Adipocyte (in vitro differentiated cells): ENCODE results near the gene KIAA0825.

Experiments used
- DNase-seq: peaks from one replicate; pipeline ENCODE4 v3.0.0-alpha.2; 2015; ENCODE audit warnings: low read depth
- H3K27me3 ChIP-seq: replicated peaks from 2 replicates; pipeline ENCODE4 v1.7.0; 2013; ENCODE audit warnings: mild to moderate bottlenecking, low read length, moderate library complexity; ENCODE audit not compliant: control insufficient read depth, insufficient read depth
- H3K36me3 ChIP-seq: 2 replicates; pipeline ENCODE4 v1.7.0; 2013; ENCODE audit warnings: low read length, mild to moderate bottlenecking, moderate library complexity; ENCODE audit not compliant: control insufficient read depth, insufficient read depth, severe bottlenecking
- H3K4me1 ChIP-seq: 2 replicates; pipeline ENCODE4 v1.7.0; 2013; ENCODE audit warnings: mild to moderate bottlenecking, low read length, moderate library complexity; ENCODE audit not compliant: control insufficient read depth, insufficient read depth
- H3K4me3 ChIP-seq: 2 replicates; pipeline ENCODE4 v1.7.0; 2013; ENCODE audit warnings: mild to moderate bottlenecking, low read length, moderate library complexity
- H3K9ac ChIP-seq: 2 replicates; pipeline ENCODE4 v1.7.0; 2013; ENCODE audit warnings: mild to moderate bottlenecking, low read length, moderate library complexity
- H3K9me3 ChIP-seq: 2 replicates; pipeline ENCODE4 v1.7.0; 2013; ENCODE audit warnings: mild to moderate bottlenecking, low read length, moderate library complexity; ENCODE audit not compliant: control insufficient read depth

KIAA0825 gene

GRCh38 chr5:94425396-94425795 is 193.0 kb downstream of the KIAA0825 start:
- no peak overlapping the region for H3K4me3 ChIP-seq
- peaks cover 6% of the 10 kb centered on the region for H3K9me3 ChIP-seq
- DNase-seq: no peak
- H3K9ac ChIP-seq: no peak overlapping the region
- H3K4me1 ChIP-seq: peaks cover 8% of the 10 kb centered on the region
- no peaks in the 10 kb centered on the region for H3K27me3 ChIP-seq
- H3K36me3 ChIP-seq: no peaks in the 10 kb centered on the region

DNA sequence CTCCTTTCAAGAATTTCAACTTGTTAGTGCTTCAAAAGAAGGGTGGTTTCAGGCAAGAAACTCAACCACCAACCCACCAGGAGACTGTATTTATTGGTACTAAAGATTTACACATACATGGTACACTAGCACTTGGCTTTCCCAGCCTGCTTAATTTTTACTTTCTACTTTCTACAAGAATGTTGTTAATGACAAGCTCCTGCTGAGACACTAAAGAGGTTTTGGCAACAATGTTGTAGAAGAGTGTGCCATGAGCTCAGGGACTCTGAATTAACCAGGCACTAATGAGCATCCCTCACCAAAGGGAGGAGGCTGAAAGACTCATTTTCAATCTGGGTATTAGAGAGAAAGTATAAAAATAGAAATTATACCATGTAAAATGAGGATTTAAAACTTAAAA is 195.0 kb downstream of the KIAA0825 start:
- no peak for DNase-seq
- Histone ChIP-seq H3K4me3 (no peak overlapping the region), H3K9me3 (peaks cover 4% of the 10 kb centered on the region), H3K4me1 (no peaks in the 10 kb centered on the region), H3K36me3 (no peaks in the 10 kb centered on the region), H3K27me3 (no peaks in the 10 kb centered on the region), H3K9ac (no peak overlapping the region)

DNA sequence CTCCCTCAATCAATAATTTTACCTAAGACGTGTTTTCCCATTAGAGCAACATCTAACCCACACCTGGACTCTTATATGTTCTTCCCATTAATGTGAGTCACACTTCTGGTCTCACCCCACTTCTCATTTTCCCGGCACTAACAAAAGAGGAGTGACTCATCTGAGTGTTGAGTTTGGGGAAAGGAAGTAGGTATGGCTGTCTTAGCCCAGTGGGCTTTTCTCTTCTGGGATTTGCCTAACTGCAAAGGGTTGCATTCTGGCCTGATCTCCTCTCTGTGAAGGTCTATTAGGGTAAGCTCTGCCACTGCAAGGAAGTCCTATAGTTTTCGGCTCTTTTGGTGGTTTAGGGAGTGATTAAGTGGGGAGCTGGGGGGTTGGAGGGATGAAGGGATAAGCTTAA is 195.6 kb downstream of the KIAA0825 start:
- no peaks in the 10 kb centered on the region for H3K27me3 ChIP-seq
- H3K9ac ChIP-seq: no peak overlapping the region
- no peaks in the 10 kb centered on the region for H3K9me3 ChIP-seq
- no peaks in the 10 kb centered on the region for H3K4me1 ChIP-seq
- DNase-seq: no peak
- H3K36me3 ChIP-seq: no peaks in the 10 kb centered on the region
- H3K4me3 ChIP-seq: no peak overlapping the region

GRCh38 chr5:94420885-94421284 is 197.5 kb downstream of the KIAA0825 start:
- no peaks in the 10 kb centered on the region for H3K4me1 ChIP-seq
- DNase-seq: no peak
- no peak overlapping the region for H3K4me3 ChIP-seq
- H3K9me3 ChIP-seq: no peaks in the 10 kb centered on the region
- H3K9ac ChIP-seq: no peak overlapping the region
- H3K36me3 ChIP-seq: no peaks in the 10 kb centered on the region
- no peaks in the 10 kb centered on the region for H3K27me3 ChIP-seq

GRCh38 chr5:94415798-94416197 is 202.6 kb downstream of the KIAA0825 start:
- H3K9me3 ChIP-seq: no peaks in the 10 kb centered on the region
- H3K27me3 ChIP-seq: no peaks in the 10 kb centered on the region
- no peak for DNase-seq
- no peak overlapping the region for H3K4me3 ChIP-seq
- no peaks in the 10 kb centered on the region for H3K4me1 ChIP-seq
- no peaks in the 10 kb centered on the region for H3K36me3 ChIP-seq
- no peak overlapping the region for H3K9ac ChIP-seq

DNA sequence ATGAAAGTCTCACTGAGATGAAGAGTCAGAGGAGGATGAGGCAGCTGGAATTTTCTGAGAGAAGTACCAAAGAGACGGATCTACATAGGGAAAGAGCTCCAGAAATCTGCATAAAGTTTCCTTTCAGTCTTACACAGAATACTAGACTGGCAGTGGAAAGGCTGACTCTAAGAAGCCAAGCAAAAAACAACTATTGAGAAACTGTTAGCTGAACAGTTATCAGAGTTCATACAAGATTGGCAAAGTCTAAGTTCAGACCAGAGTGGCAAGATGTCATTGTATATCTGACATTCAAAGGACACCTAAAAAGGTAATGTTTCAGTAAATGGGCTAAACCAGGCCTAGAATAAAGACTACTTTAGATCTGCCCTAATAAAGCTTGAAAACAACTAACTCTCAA is 209.0 kb downstream of the KIAA0825 start:
- Histone ChIP-seq H3K9ac (no peak overlapping the region), H3K4me1 (no peaks in the 10 kb centered on the region), H3K36me3 (no peaks in the 10 kb centered on the region), H3K9me3 (no peaks in the 10 kb centered on the region), H3K4me3 (no peak overlapping the region), H3K27me3 (no peaks in the 10 kb centered on the region)
- DNase-seq: no peak

DNA sequence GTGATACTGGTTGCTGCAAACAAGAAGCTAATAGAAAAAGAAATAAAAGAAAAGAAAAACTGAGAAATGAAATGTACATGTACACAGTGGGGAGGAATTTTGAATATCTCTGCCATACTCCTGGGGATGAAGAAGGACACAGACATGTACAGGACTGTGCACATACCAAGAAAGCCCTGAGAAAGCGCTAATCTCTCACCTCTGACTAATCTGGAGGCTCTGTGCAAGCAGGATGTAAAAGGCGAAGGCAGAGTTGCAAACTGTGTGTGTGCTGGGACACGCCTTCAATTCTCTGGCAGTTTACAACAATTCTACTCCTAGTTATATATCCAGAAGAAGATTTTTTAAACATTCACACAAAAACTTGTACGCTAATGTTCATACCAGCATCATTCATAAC is 211.4 kb downstream of the KIAA0825 start:
- no peak overlapping the region for H3K9ac ChIP-seq
- H3K9me3 ChIP-seq: no peaks in the 10 kb centered on the region
- no peaks in the 10 kb centered on the region for H3K27me3 ChIP-seq
- no peaks in the 10 kb centered on the region for H3K36me3 ChIP-seq
- no peaks in the 10 kb centered on the region for H3K4me1 ChIP-seq
- H3K4me3 ChIP-seq: no peak overlapping the region
- no peak for DNase-seq

- Histone ChIP-seq H3K9me3 (no peaks in the 10 kb centered on the region), H3K27me3 (no peaks in the 10 kb centered on the region), H3K36me3 (no peaks in the 10 kb centered on the region), H3K4me3 (no peak overlapping the region), H3K4me1 (no peaks in the 10 kb centered on the region), H3K9ac (no peak overlapping the region)
- peak; percentile 0 for DNase-seq
Observed at GRCh38 chr5:94403483-94403882, 214.9 kb downstream of the KIAA0825 start.

GRCh38 chr5:94402096-94402495 is 216.3 kb downstream of the KIAA0825 start:
- Histone ChIP-seq H3K9ac (no peak overlapping the region), H3K4me1 (no peaks in the 10 kb centered on the region), H3K36me3 (no peaks in the 10 kb centered on the region), H3K9me3 (no peaks in the 10 kb centered on the region), H3K4me3 (no peak overlapping the region), H3K27me3 (no peaks in the 10 kb centered on the region)
- peak; percentile 54 for DNase-seq

DNA sequence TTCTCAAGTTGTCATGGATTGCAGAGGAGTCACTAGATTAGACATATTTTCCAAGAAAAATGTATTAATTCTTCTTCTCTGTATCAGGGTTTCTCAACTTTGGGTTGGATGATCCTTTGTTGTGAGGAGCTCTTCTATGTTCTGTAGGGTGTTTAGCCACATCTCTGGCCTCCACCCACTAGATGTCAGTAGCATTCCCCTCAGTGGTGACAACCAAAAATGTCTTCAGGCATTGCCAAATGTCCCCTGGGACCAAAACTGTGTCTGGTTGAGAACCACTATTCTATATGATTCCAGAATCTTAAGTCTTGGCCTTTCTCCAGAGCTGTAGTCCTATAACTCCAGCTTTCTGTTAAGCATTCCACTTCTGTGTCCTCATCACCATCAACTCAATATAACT is 220.9 kb downstream of the KIAA0825 start:
- H3K9ac ChIP-seq: no peak overlapping the region
- no peak for DNase-seq
- no peak overlapping the region for H3K4me3 ChIP-seq
- H3K9me3 ChIP-seq: no peaks in the 10 kb centered on the region
- no peaks in the 10 kb centered on the region for H3K4me1 ChIP-seq
- no peaks in the 10 kb centered on the region for H3K36me3 ChIP-seq
- no peaks in the 10 kb centered on the region for H3K27me3 ChIP-seq

DNA sequence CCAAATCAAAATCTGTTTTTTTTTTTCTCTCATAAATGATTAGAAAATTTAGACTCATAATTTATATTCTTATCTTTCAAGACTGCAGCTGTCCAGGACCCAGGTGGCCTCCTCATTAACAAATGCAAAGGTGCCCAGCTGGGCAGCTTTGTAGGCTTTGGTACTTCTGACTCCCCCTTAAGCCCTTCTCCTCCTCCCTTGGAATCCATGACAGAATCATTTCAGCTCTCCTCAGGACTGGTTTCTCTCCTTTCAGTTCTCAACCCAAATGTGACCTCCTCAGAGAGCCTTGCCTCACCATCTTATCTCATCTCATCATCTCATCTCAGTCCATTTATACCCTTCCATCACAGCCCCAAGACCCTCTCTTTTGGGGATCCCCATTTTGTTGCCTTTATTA is 221.7 kb downstream of the KIAA0825 start:
- H3K9me3 ChIP-seq: no peaks in the 10 kb centered on the region
- H3K27me3 ChIP-seq: no peaks in the 10 kb centered on the region
- no peaks in the 10 kb centered on the region for H3K36me3 ChIP-seq
- H3K4me3 ChIP-seq: no peak overlapping the region
- no peak for DNase-seq
- no peaks in the 10 kb centered on the region for H3K4me1 ChIP-seq
- H3K9ac ChIP-seq: no peak overlapping the region

DNA sequence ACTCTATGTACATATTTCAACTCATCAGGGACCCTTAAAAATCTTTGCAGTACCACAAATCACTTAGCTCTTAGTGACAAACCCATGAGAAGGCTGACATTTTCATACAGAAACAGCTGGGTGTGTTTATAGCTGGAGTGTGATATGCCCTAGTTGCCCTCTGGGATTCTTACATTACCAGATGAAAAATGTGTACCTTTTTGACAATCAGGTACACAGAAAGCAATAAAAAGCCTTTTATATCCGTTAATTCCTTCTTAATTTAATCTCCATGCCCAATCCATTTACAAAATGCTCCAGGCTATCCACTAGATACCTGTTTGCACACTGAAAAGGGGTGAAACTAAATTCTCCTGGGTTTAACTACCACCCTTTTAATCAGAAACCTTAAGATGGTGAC is 222.9 kb downstream of the KIAA0825 start:
- Histone ChIP-seq H3K36me3 (no peaks in the 10 kb centered on the region), H3K9me3 (no peaks in the 10 kb centered on the region), H3K27me3 (no peaks in the 10 kb centered on the region), H3K4me3 (no peak overlapping the region), H3K4me1 (no peaks in the 10 kb centered on the region), H3K9ac (no peak overlapping the region)
- DNase-seq: no peak
